Left ventricle myocardium inferior (tissue), 1 donor: Measurements from ENCODE around the gene FOXD1. TPM values are rescaled to one million over a fixed set of nuclear protein-coding genes. Genes with fewer than 3 reads are reported as not detected.
"Not testable (repeated sequence)": the region's sequence is repeated elsewhere in the genome, so short reads cannot be mapped to it uniquely, and the experiment has no call there.

Experiments
- DNase-seq: peaks from one replicate; pipeline ENCODE4 v3.0.0-alpha.2; 2020
- H3K27ac ChIP-seq: fragments of 200-600 bp; replicated peaks from 2 replicates; pipeline ENCODE4 v1.8.0; 2021
- H3K27me3 ChIP-seq: fragments of 200-600 bp; 2 replicates; pipeline ENCODE4 v1.8.0; 2021; ENCODE audit warnings: low read depth
- H3K36me3 ChIP-seq: fragments of 200-600 bp; 2 replicates; pipeline ENCODE4 v1.8.0; 2021
- H3K4me1 ChIP-seq: fragments of 200-600 bp; 2 replicates; pipeline ENCODE4 v1.8.0; 2021
- H3K4me3 ChIP-seq: fragments of 200-600 bp; 2 replicates; pipeline ENCODE4 v1.8.0; 2021; ENCODE audit warnings: mild to moderate bottlenecking, moderate library complexity
- H3K9me3 ChIP-seq: fragments of 200-600 bp; replicated peaks from 2 replicates; pipeline ENCODE4 v1.8.0; 2021
- CTCF ChIP-seq: fragments of 200-600 bp; IDR thresholded peaks from 2 replicates; pipeline ENCODE4 v1.8.0; 2021; ENCODE audit warnings: antibody characterized with exemption, mild to moderate bottlenecking, borderline replicate concordance
- intact Hi-C: fragments of 100-400 bp; cut with micrococcal nuclease; formaldehyde crosslinking; loops from one replicate; pipeline ENCODE4 v1.11.0; 2022
- total RNA-seq: library from RNA; stranded (reverse); fragmentation: NEBNext Ultra II Directional; extraction: Animal tissue kit (Norgen Biotek cat#: 25700); gene quantifications from one replicate; pipeline ENCODE4 v1.2.1, GENCODE V29; 2021
- donor health status: DM: no; HTN: yes; CAD: no; lungs with severe emphysema.

The FOXD1 gene
- total RNA-seq, 1 donor from 2014 or later: 0.19 TPM

GRCh38 chr5:73411936-73412596, 36.5 kb downstream of the FOXD1 start:
- intact Hi-C loops: no loop called here
- Histone ChIP-seq H3K27me3 (peaks cover 89% of the 10 kb centered on the region), H3K36me3 (no peaks in the 10 kb centered on the region)

GRCh38 chr5:73409927-73410326, 38.6 kb downstream of the FOXD1 start:
- peaks cover 86% of the 10 kb centered on the region for H3K27me3 ChIP-seq
- H3K36me3 ChIP-seq, H3K27ac ChIP-seq, H3K4me1 ChIP-seq, H3K4me3 ChIP-seq, intact Hi-C loops, DNase-seq, H3K9me3 ChIP-seq: not testable (repeated sequence)

More at GRCh38 chr5:73411936-73412596, 36.5 kb downstream of the FOXD1 start:
- H3K4me3 ChIP-seq: no peak overlapping the region
- H3K27ac ChIP-seq: no peak overlapping the region
- H3K4me1 ChIP-seq: no peaks in the 10 kb centered on the region
- TF ChIP-seq CTCF: no peak
- no peaks in the 10 kb centered on the region for H3K9me3 ChIP-seq
- DNase-seq: no peak

- Histone ChIP-seq H3K4me1 (no peaks in the 10 kb centered on the region), H3K27me3 (peaks cover 72% of the 10 kb centered on the region), H3K9me3 (no peaks in the 10 kb centered on the region), H3K4me3 (no peak overlapping the region), H3K36me3 (no peaks in the 10 kb centered on the region), H3K27ac (no peak overlapping the region)
- intact Hi-C loops: no loop called here
- no peak for TF ChIP-seq CTCF
- no peak for DNase-seq
Observed at GRCh38 chr5:73405691-73406090, 42.9 kb downstream of the FOXD1 start.

- Histone ChIP-seq H3K27me3 (peaks cover 76% of the 10 kb centered on the region), H3K36me3 (no peaks in the 10 kb centered on the region), H3K4me1 (no peaks in the 10 kb centered on the region), H3K4me3 (no peak overlapping the region), H3K27ac (no peak overlapping the region), H3K9me3 (no peaks in the 10 kb centered on the region)
- DNase-seq: no peak
- intact Hi-C loops: no loop called here
- no peak for TF ChIP-seq CTCF
Observed at GRCh38 chr5:73399775-73400174, 48.8 kb downstream of the FOXD1 start.

Other genes with a start within 250 kb of the FOXD1 start
- 386 TPM for gene BTF3, start 49.7 kb upstream of the FOXD1 start, total RNA-seq
- gene ANKRA2, start 116.9 kb upstream of the FOXD1 start, total RNA-seq: 12.8 TPM
- gene UTP15, start 117.0 kb upstream of the FOXD1 start, total RNA-seq: 10.2 TPM
- 2.1 TPM for gene ARHGEF28, start 177.4 kb upstream of the FOXD1 start, total RNA-seq